Natural killer cell treated with Interleukin-12 subunit alpha and Interleukin-12 subunit beta and Interleukin-15 and Interleukin-18, amount 100 ng/mL, for 72 hours (primary cell): Measurements from ENCODE around the gene SLC8A1. TPM values are rescaled to one million over a fixed set of nuclear protein-coding genes. Genes with fewer than 3 reads are reported as not detected.

Experiments
- ATAC-seq, 2 donors: fragments of 150-1000 bp; cut with Tn5 transposase in 1 of 2; sonication (Bioruptor Pico), chemical (Tn5 transposase) in 1 of 2; 2 replicates each; pipeline ENCODE4 v1.10.0; 2021
- DNase-seq: peaks from one replicate; pipeline ENCODE4 v3.0.0; 2022; ENCODE audit warnings: low spot score
- H3K27ac Mint-ChIP-seq, 2 donors: 1 replicate in 1 of 2; 2 replicates in 1 of 2; pipeline ENCODE4 v1.8.0; 2022; ENCODE audit warnings: mixed read lengths in 2 of 2, mild to moderate bottlenecking in 1 of 2, moderate library complexity in 1 of 2
- H3K27me3 Mint-ChIP-seq, 2 donors: 1 replicate in 1 of 2; 2 replicates in 1 of 2; pipeline ENCODE4 v1.8.0; 2022; ENCODE audit warnings: mixed read lengths in 2 of 2
- H3K36me3 Mint-ChIP-seq: one replicate; pipeline ENCODE4 v1.8.0; 2022; ENCODE audit warnings: mixed read lengths
- H3K4me1 Mint-ChIP-seq, 2 donors: 1 replicate in 1 of 2; 2 replicates in 1 of 2; pipeline ENCODE4 v1.8.0; 2022; ENCODE audit warnings: low read depth in 2 of 2, mixed read lengths in 2 of 2, mild to moderate bottlenecking in 1 of 2
- H3K4me3 Mint-ChIP-seq: one replicate; pipeline ENCODE4 v1.8.0; 2022; ENCODE audit warnings: mixed read lengths
- H3K9me3 Mint-ChIP-seq: 2 replicates; pipeline ENCODE4 v1.8.0; 2022; ENCODE audit warnings: mixed read lengths
- total RNA-seq, 2 donors: library from RNA; stranded (reverse); gene quantifications; one replicate each; pipeline ENCODE4 v1.2.3, GENCODE V29; 2022

The SLC8A1 gene
- total RNA-seq, 2 donors from 2014 or later = not detected

- Mint-ChIP-seq H3K4me3 (no peak overlapping the region), H3K4me1 (no peaks in the 10 kb centered on the region), H3K27ac (no peak overlapping the region), H3K36me3 (no peaks in the 10 kb centered on the region), H3K27me3 (no peaks in the 10 kb centered on the region), H3K9me3 (peaks cover 8% of the 10 kb centered on the region)
- ATAC-seq (no peak), DNase-seq (no peak)
Measured at GRCh38 chr2:40202798-40203400, 249.0 kb downstream of the SLC8A1 start.

DNA sequence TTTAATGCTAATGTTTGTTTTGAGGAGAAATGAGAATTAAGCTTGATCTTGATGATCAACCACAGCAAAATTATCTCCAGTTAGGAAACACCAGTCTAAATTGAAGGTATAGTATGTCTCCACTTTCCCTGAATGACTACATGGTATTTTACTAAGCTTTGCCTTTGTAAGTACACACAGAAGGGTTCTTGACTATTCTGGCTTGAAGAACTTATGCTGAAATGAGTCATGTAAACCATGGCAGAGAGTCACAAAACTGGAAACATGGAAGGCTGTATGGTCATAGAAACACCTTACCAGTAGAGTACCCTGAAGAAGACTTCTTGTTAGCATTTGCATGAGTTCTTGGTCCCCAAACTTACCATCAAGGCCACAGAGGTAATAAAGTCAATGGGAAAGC is 250.5 kb downstream of the SLC8A1 start:
- no peaks in the 10 kb centered on the region for H3K4me1 Mint-ChIP-seq
- no peak for ATAC-seq

GRCh38 chr2:40200366-40200915 is 251.4 kb downstream of the SLC8A1 start:
- no peak for DNase-seq
- Mint-ChIP-seq H3K4me1 (no peaks in the 10 kb centered on the region), H3K9me3 (peaks cover 8% of the 10 kb centered on the region), H3K4me3 (no peak overlapping the region), H3K36me3 (no peaks in the 10 kb centered on the region), H3K27me3 (no peaks in the 10 kb centered on the region), H3K27ac (no peak overlapping the region)
- no peak for ATAC-seq

More for the DNA sequence above, 250.5 kb downstream of the SLC8A1 start:
- Mint-ChIP-seq H3K27me3 (no peaks in the 10 kb centered on the region), H3K4me3 (no peak overlapping the region), H3K36me3 (no peaks in the 10 kb centered on the region), H3K27ac (no peak overlapping the region), H3K9me3 (peaks cover 9% of the 10 kb centered on the region)
- DNase-seq = no peak

GRCh38 chr2:40199771-40200170 is 252.1 kb downstream of the SLC8A1 start:
- DNase-seq = no peak
- Mint-ChIP-seq H3K27ac (no peak overlapping the region), H3K27me3 (no peaks in the 10 kb centered on the region), H3K4me1 (no peaks in the 10 kb centered on the region), H3K9me3 (peaks cover 6% of the 10 kb centered on the region), H3K36me3 (no peaks in the 10 kb centered on the region), H3K4me3 (no peak overlapping the region)
- no peak for ATAC-seq

DNA sequence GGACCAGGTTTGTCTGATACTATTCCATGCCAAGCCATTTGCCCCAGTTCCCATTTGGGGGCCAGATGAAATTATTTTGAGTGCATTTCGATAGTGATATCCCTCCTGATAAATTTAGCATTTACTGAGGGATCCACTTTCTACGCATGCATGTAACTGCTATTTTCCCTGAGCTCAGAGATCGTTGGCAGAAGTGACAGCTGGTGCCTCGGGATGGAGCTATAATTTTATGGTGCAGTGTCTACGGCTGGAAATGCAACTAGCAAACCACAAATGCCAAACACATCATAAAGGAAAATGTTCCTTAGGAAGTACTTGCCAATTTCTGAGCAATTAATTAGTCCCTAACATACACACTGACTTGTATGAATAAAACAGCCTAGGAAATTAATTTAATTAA is 254.8 kb downstream of the SLC8A1 start:
- H3K27ac Mint-ChIP-seq = no peak overlapping the region
- no peaks in the 10 kb centered on the region for H3K36me3 Mint-ChIP-seq
- DNase-seq = no peak
- H3K4me3 Mint-ChIP-seq = no peak overlapping the region
- ATAC-seq = no peak
- no peaks in the 10 kb centered on the region for H3K4me1 Mint-ChIP-seq
- H3K9me3 Mint-ChIP-seq = peaks cover 6% of the 10 kb centered on the region
- no peaks in the 10 kb centered on the region for H3K27me3 Mint-ChIP-seq

GRCh38 chr2:40193670-40194026 is 258.2 kb downstream of the SLC8A1 start:
- DNase-seq (no peak), ATAC-seq (no peak)
- Mint-ChIP-seq H3K4me1 (no peaks in the 10 kb centered on the region), H3K27ac (no peak overlapping the region), H3K9me3 (peaks cover 2% of the 10 kb centered on the region), H3K36me3 (peaks cover 6% of the 10 kb centered on the region), H3K27me3 (no peaks in the 10 kb centered on the region), H3K4me3 (no peak overlapping the region)

GRCh38 chr2:40192864-40193669 is 258.8 kb downstream of the SLC8A1 start:
- Mint-ChIP-seq H3K27ac (no peak overlapping the region), H3K36me3 (peaks cover 6% of the 10 kb centered on the region), H3K4me1 (no peaks in the 10 kb centered on the region), H3K9me3 (peaks cover 2% of the 10 kb centered on the region), H3K27me3 (no peaks in the 10 kb centered on the region), H3K4me3 (no peak overlapping the region)
- no peak for ATAC-seq
- no peak for DNase-seq

- H3K9me3 Mint-ChIP-seq = no peaks in the 10 kb centered on the region
- H3K27ac Mint-ChIP-seq = no peak overlapping the region
- ATAC-seq (no peak), DNase-seq (no peak)
- H3K4me3 Mint-ChIP-seq = no peak overlapping the region
- no peaks in the 10 kb centered on the region for H3K27me3 Mint-ChIP-seq
- H3K4me1 Mint-ChIP-seq = no peaks in the 10 kb centered on the region
- peaks cover 6% of the 10 kb centered on the region for H3K36me3 Mint-ChIP-seq
Measured at GRCh38 chr2:40190457-40190856, 261.4 kb downstream of the SLC8A1 start.

DNA sequence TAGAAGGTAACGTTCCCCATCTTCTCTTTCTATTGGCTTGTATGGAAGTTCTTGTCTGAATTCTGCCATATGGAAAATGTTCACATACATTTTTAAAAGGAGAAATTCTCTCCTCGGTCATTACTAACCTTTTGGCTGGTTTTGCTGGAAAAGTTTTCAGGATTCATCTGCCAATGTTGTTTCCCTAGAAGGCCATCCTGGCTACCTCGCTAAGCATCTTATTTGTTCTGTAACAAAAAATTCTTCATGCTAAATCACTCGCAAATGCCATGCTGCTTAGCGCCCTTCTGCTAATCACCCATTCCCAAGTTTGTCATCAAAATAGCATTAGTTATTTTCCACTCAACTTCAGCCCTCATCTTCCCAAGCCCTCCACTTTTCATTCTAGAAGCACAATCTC is 262.0 kb downstream of the SLC8A1 start:
- ATAC-seq (no peak), DNase-seq (no peak)
- Mint-ChIP-seq H3K4me1 (no peaks in the 10 kb centered on the region), H3K36me3 (peaks cover 6% of the 10 kb centered on the region), H3K4me3 (no peak overlapping the region), H3K9me3 (no peaks in the 10 kb centered on the region), H3K27ac (no peak overlapping the region), H3K27me3 (no peaks in the 10 kb centered on the region)

GRCh38 chr2:40187054-40187453 is 264.8 kb downstream of the SLC8A1 start:
- no peaks in the 10 kb centered on the region for H3K9me3 Mint-ChIP-seq
- no peak for ATAC-seq
- no peak overlapping the region for H3K4me3 Mint-ChIP-seq
- H3K27ac Mint-ChIP-seq = no peak overlapping the region
- H3K27me3 Mint-ChIP-seq = no peaks in the 10 kb centered on the region
- DNase-seq = no peak
- no peaks in the 10 kb centered on the region for H3K4me1 Mint-ChIP-seq
- peaks cover 6% of the 10 kb centered on the region for H3K36me3 Mint-ChIP-seq

GRCh38 chr2:40184551-40184950 is 267.3 kb downstream of the SLC8A1 start:
- H3K9me3 Mint-ChIP-seq = no peaks in the 10 kb centered on the region
- H3K36me3 Mint-ChIP-seq = no peaks in the 10 kb centered on the region
- ATAC-seq = no peak
- H3K4me1 Mint-ChIP-seq = no peaks in the 10 kb centered on the region
- no peaks in the 10 kb centered on the region for H3K27me3 Mint-ChIP-seq
- no peak overlapping the region for H3K4me3 Mint-ChIP-seq
- H3K27ac Mint-ChIP-seq = no peak overlapping the region
- DNase-seq = no peak

- no peak for ATAC-seq
- DNase-seq = no peak
- H3K27me3 Mint-ChIP-seq = no peaks in the 10 kb centered on the region
- no peak overlapping the region for H3K27ac Mint-ChIP-seq
- no peak overlapping the region for H3K4me3 Mint-ChIP-seq
- H3K9me3 Mint-ChIP-seq = peaks cover 5% of the 10 kb centered on the region
- H3K4me1 Mint-ChIP-seq = no peaks in the 10 kb centered on the region
- H3K36me3 Mint-ChIP-seq = no peaks in the 10 kb centered on the region
Measured at GRCh38 chr2:40181855-40182254, 270.0 kb downstream of the SLC8A1 start.

GRCh38 chr2:40179801-40180200 is 272.1 kb downstream of the SLC8A1 start:
- Mint-ChIP-seq H3K4me3 (no peak overlapping the region), H3K27me3 (no peaks in the 10 kb centered on the region), H3K27ac (no peak overlapping the region), H3K4me1 (no peaks in the 10 kb centered on the region), H3K36me3 (no peaks in the 10 kb centered on the region), H3K9me3 (peaks cover 5% of the 10 kb centered on the region)
- ATAC-seq (no peak), DNase-seq (no peak)

DNA sequence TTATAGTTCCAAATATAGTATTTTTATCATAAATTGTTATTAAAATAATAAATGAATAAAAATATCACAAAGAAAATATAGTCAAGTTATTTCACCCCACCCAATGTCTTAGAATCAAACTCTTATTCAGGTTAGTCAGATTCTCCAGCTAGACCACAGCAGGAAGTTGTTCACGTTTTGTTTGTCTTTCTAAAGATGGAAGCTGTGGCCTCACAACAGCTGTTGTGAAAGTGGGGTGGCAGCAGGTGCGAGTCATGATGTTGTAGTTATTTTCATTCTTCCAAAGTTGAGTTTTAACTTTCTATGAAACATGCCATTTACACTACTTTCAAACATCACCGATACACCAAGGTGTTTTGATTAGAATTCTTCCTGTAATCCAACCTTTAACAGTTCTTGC is 272.9 kb downstream of the SLC8A1 start:
- Mint-ChIP-seq H3K9me3 (peaks cover 5% of the 10 kb centered on the region), H3K27ac (no peak overlapping the region), H3K4me1 (no peaks in the 10 kb centered on the region), H3K36me3 (no peaks in the 10 kb centered on the region), H3K27me3 (no peaks in the 10 kb centered on the region), H3K4me3 (no peak overlapping the region)
- ATAC-seq (no peak), DNase-seq (no peak)
